HG03135 (cell line): ENCODE measurements around the gene PCDH11X.
A peak's percentile ranks its signal among the peaks of the same experiment; 100 is the strongest.
"Not testable (repeated sequence)": the region's sequence is repeated elsewhere in the genome, so short reads cannot be mapped to it uniquely, and the experiment has no call there.

Experiments
- ATAC-seq: cut with Tn5 transposase; IDR thresholded peaks from one replicate; pipeline ENCODE4 v1.9.1; 2021; ENCODE audit warnings: mild to moderate bottlenecking, moderate library complexity; ENCODE audit not compliant: unreplicated experiment

The PCDH11X gene

GRCh38 chrX:91779135-91779534 is at the start of gene PCDH11X:
TSS of gene PCDH11X (plus strand) at chrX:91779375. CDS start at chrX:91835505, 56,130 bp downstream.
- ATAC-seq, result not testable (repeated sequence)

- not testable (repeated sequence) for ATAC-seq
These were observed 31.7 kb upstream of the PCDH11X start for GRCh38 chrX:91747446-91747845.

- ATAC-seq, result not testable (repeated sequence)
These were observed 26.2 kb upstream of the PCDH11X start for GRCh38 chrX:91753022-91753421.

- ATAC-seq, result peak; percentile 97
These were observed 8.3 kb upstream of the PCDH11X start for GRCh38 chrX:91770619-91771488.

GRCh38 chrX:91773943-91774342 is 5.2 kb upstream of the PCDH11X start:
- not testable (repeated sequence) for ATAC-seq

GRCh38 chrX:91780008-91780407 is 833 bp downstream of the PCDH11X start:
- not testable (repeated sequence) for ATAC-seq

- ATAC-seq, result not testable (repeated sequence)
These were observed 1.5 kb downstream of the PCDH11X start for GRCh38 chrX:91780698-91781097.

- not testable (repeated sequence) for ATAC-seq
These were observed 2.6 kb downstream of the PCDH11X start for GRCh38 chrX:91781553-91782298.

GRCh38 chrX:91782825-91783224 is 3.6 kb downstream of the PCDH11X start:
- ATAC-seq, result not testable (repeated sequence)

- ATAC-seq, result not testable (repeated sequence)
These were observed 38.4 kb downstream of the PCDH11X start for GRCh38 chrX:91817537-91817936.

GRCh38 chrX:91825321-91825720 is 46.1 kb downstream of the PCDH11X start:
- not testable (repeated sequence) for ATAC-seq
